GM23338 (cell line): Measurements from ENCODE around the gene ARL2. TPM values are rescaled to one million over a fixed set of nuclear protein-coding genes. Genes with fewer than 3 reads are reported as not detected.
"Not testable (repeated sequence)": the region's sequence is repeated elsewhere in the genome, so short reads cannot be mapped to it uniquely, and the experiment has no call there.

Source experiments
- ATAC-seq: fragments of 200-7000 bp; cut with Tn5 transposase; 3 replicates; pipeline ENCODE4 v1.9.1; 2020
- DNase-seq: peaks from one replicate; pipeline ENCODE4 v3.0.0-alpha.2; 2015; ENCODE audit warnings: low spot score
- H2AFZ ChIP-seq: fragments of 200-600 bp; sonication (generic); 2 replicates; pipeline ENCODE4 v1.8.0; 2016; ENCODE audit warnings: antibody characterized with exemption, mild to moderate bottlenecking, moderate library complexity
- H3F3A ChIP-seq: fragments of 200-600 bp; sonication (generic); replicated peaks from 2 replicates; pipeline ENCODE4 v1.8.0; 2017; ENCODE audit warnings: antibody characterized with exemption, mixed run types, low read depth
- H3K27ac ChIP-seq: fragments of 200-600 bp; sonication (generic); 2 replicates; pipeline ENCODE4 v1.6.1; 2016; ENCODE audit warnings: low read depth
- H3K27me3 ChIP-seq: fragments of 200-600 bp; sonication (generic); 2 replicates; pipeline ENCODE4 v1.8.0; 2016; ENCODE audit warnings: mild to moderate bottlenecking, mixed run types, moderate library complexity; ENCODE audit not compliant: insufficient read depth
- H3K36me3 ChIP-seq: fragments of 200-600 bp; sonication (generic); 2 replicates; pipeline ENCODE4 v1.8.0; 2016; ENCODE audit warnings: mild to moderate bottlenecking; ENCODE audit not compliant: insufficient read depth
- H3K4me1 ChIP-seq: fragments of 200-600 bp; sonication (generic); 2 replicates; pipeline ENCODE4 v1.8.0; 2016; ENCODE audit warnings: mild to moderate bottlenecking, moderate library complexity; ENCODE audit not compliant: insufficient read depth
- H3K4me2 ChIP-seq: fragments of 200-600 bp; sonication (generic); 2 replicates; pipeline ENCODE4 v1.7.1; 2017; ENCODE audit warnings: mixed run types
- H3K4me3 ChIP-seq: fragments of 200-600 bp; sonication (generic); 2 replicates; pipeline ENCODE4 v1.6.1; 2016; ENCODE audit warnings: mixed run types
- H3K79me2 ChIP-seq: fragments of 200-600 bp; sonication (generic); replicated peaks from 2 replicates; pipeline ENCODE4 v1.8.0; 2017; ENCODE audit warnings: mild to moderate bottlenecking; ENCODE audit not compliant: insufficient read depth
- H3K9me2 ChIP-seq: fragments of 200-600 bp; sonication (generic); 2 replicates; pipeline ENCODE4 v1.8.0; 2017; ENCODE audit not compliant: insufficient read depth
- H4K20me1 ChIP-seq: fragments of 200-600 bp; sonication (generic); replicated peaks from 2 replicates; pipeline ENCODE4 v1.8.0; 2017; ENCODE audit warnings: mild to moderate bottlenecking; ENCODE audit not compliant: insufficient read depth
- H3K27ac Mint-ChIP-seq: 2 replicates; pipeline ENCODE4 v1.8.0; 2020; ENCODE audit warnings: inconsistent platforms, mild to moderate bottlenecking, moderate library complexity, mixed read lengths
- H3K27me3 Mint-ChIP-seq: 3 replicates; pipeline ENCODE4 v1.8.0; 2022; ENCODE audit warnings: low read depth, mild to moderate bottlenecking, moderate library complexity, mixed read lengths, inconsistent platforms; ENCODE audit not compliant: insufficient read depth, poor library complexity
- H3K36me3 Mint-ChIP-seq: 3 replicates; pipeline ENCODE4 v1.8.0; 2021; ENCODE audit warnings: low read depth, mild to moderate bottlenecking, inconsistent platforms, moderate library complexity, mixed read lengths
- H3K4me1 Mint-ChIP-seq: 3 replicates; pipeline ENCODE4 v1.8.0; 2020; ENCODE audit warnings: mild to moderate bottlenecking, inconsistent platforms, mixed read lengths
- H3K4me3 Mint-ChIP-seq: 3 replicates; pipeline ENCODE4 v1.8.0; 2021; ENCODE audit warnings: moderate library complexity, mild to moderate bottlenecking, inconsistent platforms, mixed read lengths
- H3K9me3 Mint-ChIP-seq: 3 replicates; pipeline ENCODE4 v1.8.0; 2020; ENCODE audit warnings: moderate library complexity, mild to moderate bottlenecking, inconsistent platforms, mixed read lengths
- EZH2phosphoT487 ChIP-seq: fragments of 200-600 bp; sonication (generic); IDR thresholded peaks from one replicate; pipeline ENCODE4 v1.8.1; 2018; ENCODE audit warnings: antibody characterized with exemption; ENCODE audit not compliant: unreplicated experiment
- POLR2AphosphoS5 ChIP-seq: IDR thresholded peaks from 2 replicates; pipeline ENCODE4 v1.6.1; 2016; ENCODE audit warnings: antibody characterized with exemption, low read depth
- STAT1 ChIP-seq: IDR thresholded peaks from one replicate; pipeline ENCODE4 v1.6.1; 2016; ENCODE audit warnings: antibody characterized with exemption; ENCODE audit not compliant: unreplicated experiment
- ZNF114 ChIP-seq: fragments of 250-450 bp; sonication (Bioruptor Pico); IDR thresholded peaks from 2 replicates; pipeline ENCODE4 v1.5.0; 2020; ENCODE audit warnings: mild to moderate bottlenecking, moderate library complexity
- polyA plus RNA-seq: library from polyadenylated mRNA; unstranded; fragments of >200 nt; fragmentation: Nextera tagmentation; extraction: Ambion mirVana; gene quantifications from 2 replicates; pipeline ENCODE4 v1.2.1, GENCODE V29; 2016
- total RNA-seq: library from RNA; depleted of rRNA; stranded (reverse); fragments of >200 nt; shearing (Covaris generic); gene quantifications from 2 replicates; pipeline ENCODE4 v1.2.3, GENCODE V29; 2014
- TF ChIP-seq, protein P1 (sequence below), 2 experiments: fragments of 200-600 bp in 1 of 2; sonication (generic) in 1 of 2; conservative IDR thresholded peaks; 2 replicates each; pipeline versions ENCODE4 v1.5.1 to v1.6.1; 2016 to 2017; ENCODE audit warnings: antibody characterized with exemption in 2 of 2, low read depth in 2 of 2, mild to moderate bottlenecking in 2 of 2, moderate library complexity in 1 of 2
- TF ChIP-seq, protein P2 (sequence below): IDR thresholded peaks from one replicate; pipeline ENCODE4 v1.6.1; 2018; ENCODE audit warnings: antibody characterized with exemption; ENCODE audit not compliant: unreplicated experiment
- TF ChIP-seq, protein P3 (sequence below): IDR thresholded peaks from 2 replicates; pipeline ENCODE4 v1.6.1; 2016; ENCODE audit warnings: antibody characterized with exemption

Gene ARL2
- total and polyA plus RNA-seq, 2 experiments from 2014 or later = 193 to 236 TPM

DNA sequence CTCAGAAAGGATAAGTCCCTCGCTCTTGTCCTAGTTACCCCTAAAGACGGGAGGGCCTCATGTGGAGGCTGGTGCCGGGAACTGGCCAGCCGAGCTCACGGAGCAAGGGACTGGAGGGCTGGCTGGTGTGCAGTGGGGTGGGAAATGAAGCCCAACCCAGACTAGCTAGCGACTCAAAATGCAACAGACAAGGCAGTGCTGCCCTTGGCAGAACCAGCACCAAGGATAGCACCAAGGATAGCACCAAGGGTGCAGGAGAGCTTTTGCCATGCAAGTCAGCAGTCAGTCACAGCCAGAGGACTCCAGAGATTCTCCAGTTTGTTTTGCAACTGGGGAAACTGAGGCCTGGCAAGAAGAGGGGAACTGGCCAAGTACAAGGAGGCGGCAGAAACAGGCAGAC, 10.7 kb upstream of the ARL2 start:
- Mint-ChIP-seq H3K4me3 (no peak overlapping the region), H3K27me3 (peaks cover 6% of the 10 kb centered on the region), H3K9me3 (no peaks in the 10 kb centered on the region), H3K27ac (no peak overlapping the region), H3K4me1 (peaks cover under 1% of the 10 kb centered on the region; the same call in 1 of the 3 replicates), H3K36me3 (no peaks in the 10 kb centered on the region)
- H3K27ac ChIP-seq = no peak overlapping the region
- no peaks in the 10 kb centered on the region for H3K27me3 ChIP-seq
- H3F3A ChIP-seq = no peaks in the 10 kb centered on the region
- no peaks in the 10 kb centered on the region for H3K9me2 ChIP-seq
- H4K20me1 ChIP-seq = no peaks in the 10 kb centered on the region
- H3K4me1 ChIP-seq = no peaks in the 10 kb centered on the region
- TF ChIP-seq, protein P1, sequence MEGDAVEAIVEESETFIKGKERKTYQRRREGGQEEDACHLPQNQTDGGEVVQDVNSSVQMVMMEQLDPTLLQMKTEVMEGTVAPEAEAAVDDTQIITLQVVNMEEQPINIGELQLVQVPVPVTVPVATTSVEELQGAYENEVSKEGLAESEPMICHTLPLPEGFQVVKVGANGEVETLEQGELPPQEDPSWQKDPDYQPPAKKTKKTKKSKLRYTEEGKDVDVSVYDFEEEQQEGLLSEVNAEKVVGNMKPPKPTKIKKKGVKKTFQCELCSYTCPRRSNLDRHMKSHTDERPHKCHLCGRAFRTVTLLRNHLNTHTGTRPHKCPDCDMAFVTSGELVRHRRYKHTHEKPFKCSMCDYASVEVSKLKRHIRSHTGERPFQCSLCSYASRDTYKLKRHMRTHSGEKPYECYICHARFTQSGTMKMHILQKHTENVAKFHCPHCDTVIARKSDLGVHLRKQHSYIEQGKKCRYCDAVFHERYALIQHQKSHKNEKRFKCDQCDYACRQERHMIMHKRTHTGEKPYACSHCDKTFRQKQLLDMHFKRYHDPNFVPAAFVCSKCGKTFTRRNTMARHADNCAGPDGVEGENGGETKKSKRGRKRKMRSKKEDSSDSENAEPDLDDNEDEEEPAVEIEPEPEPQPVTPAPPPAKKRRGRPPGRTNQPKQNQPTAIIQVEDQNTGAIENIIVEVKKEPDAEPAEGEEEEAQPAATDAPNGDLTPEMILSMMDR (conservative IDR thresholded peaks at IDR 0.05; ENCODE audit: low read depth in 2 of 2) = no peak
- TF ChIP-seq, protein P2, sequence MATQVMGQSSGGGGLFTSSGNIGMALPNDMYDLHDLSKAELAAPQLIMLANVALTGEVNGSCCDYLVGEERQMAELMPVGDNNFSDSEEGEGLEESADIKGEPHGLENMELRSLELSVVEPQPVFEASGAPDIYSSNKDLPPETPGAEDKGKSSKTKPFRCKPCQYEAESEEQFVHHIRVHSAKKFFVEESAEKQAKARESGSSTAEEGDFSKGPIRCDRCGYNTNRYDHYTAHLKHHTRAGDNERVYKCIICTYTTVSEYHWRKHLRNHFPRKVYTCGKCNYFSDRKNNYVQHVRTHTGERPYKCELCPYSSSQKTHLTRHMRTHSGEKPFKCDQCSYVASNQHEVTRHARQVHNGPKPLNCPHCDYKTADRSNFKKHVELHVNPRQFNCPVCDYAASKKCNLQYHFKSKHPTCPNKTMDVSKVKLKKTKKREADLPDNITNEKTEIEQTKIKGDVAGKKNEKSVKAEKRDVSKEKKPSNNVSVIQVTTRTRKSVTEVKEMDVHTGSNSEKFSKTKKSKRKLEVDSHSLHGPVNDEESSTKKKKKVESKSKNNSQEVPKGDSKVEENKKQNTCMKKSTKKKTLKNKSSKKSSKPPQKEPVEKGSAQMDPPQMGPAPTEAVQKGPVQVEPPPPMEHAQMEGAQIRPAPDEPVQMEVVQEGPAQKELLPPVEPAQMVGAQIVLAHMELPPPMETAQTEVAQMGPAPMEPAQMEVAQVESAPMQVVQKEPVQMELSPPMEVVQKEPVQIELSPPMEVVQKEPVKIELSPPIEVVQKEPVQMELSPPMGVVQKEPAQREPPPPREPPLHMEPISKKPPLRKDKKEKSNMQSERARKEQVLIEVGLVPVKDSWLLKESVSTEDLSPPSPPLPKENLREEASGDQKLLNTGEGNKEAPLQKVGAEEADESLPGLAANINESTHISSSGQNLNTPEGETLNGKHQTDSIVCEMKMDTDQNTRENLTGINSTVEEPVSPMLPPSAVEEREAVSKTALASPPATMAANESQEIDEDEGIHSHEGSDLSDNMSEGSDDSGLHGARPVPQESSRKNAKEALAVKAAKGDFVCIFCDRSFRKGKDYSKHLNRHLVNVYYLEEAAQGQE = peak; percentile 74
- TF ChIP-seq POLR2AphosphoS5 (no peak), EZH2phosphoT487 (no peak)
- H3K4me3 ChIP-seq = no peak overlapping the region
- H3K4me2 ChIP-seq = no peak overlapping the region
- DNase-seq (no peak), ATAC-seq (peak; percentile 85)
- no peaks in the 10 kb centered on the region for H3K79me2 ChIP-seq
- H2AFZ ChIP-seq = no peak overlapping the region
- no peaks in the 10 kb centered on the region for H3K36me3 ChIP-seq

DNA sequence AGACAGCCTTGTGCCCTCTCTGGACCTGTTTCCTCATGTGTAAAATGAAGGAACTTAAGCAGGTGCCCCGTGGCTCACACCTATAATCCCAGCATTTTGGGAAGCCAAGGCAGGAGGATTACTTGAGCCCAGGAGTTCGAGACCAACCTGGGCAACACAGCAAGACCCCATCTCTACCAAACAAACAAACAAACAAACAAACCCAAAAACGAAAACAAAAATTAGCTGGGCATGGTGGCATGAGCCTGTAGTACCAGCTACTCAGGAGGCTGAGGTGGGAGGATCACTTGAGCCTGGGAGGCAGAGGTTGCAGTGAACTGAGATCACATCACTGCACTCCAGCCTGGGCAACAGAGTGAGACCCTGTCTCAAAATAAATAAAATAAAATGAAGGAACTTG, 10.0 kb upstream of the ARL2 start:
- not testable (repeated sequence) for H3K9me2 ChIP-seq, H3K27me3 ChIP-seq, H3K4me2 ChIP-seq, H2AFZ ChIP-seq, H4K20me1 ChIP-seq, H3F3A ChIP-seq, H3K9me3 Mint-ChIP-seq, H3K27ac Mint-ChIP-seq, H3K27me3 Mint-ChIP-seq, DNase-seq, H3K27ac ChIP-seq, H3K4me1 ChIP-seq, H3K4me3 Mint-ChIP-seq, H3K4me1 Mint-ChIP-seq, ATAC-seq, H3K36me3 ChIP-seq, H3K79me2 ChIP-seq, H3K4me3 ChIP-seq, H3K36me3 Mint-ChIP-seq

DNA sequence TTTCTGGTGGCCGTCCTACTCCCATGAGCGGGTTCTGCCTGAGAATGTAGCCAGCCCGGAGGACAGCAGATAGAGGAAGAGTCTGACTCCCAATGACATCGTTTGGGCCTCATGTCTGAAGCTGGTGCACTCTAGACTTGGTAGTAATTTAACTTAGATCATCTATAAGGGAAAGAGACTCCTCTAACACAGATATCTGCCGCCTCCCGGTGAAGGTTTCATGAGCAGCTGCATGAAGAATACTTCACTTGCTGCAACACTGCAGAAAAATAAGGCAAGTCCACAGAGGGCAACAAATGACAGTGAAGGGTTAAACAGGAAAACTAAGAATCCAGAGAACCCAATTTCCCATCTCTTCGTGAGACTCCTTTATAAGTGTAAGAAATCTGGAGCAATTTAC, 5.9 kb upstream of the ARL2 start:
- peaks cover 11% of the 10 kb centered on the region for H3K27me3 Mint-ChIP-seq
- Histone ChIP-seq H4K20me1 (no peaks in the 10 kb centered on the region), H3K4me2 (no peak overlapping the region), H3K4me1 (no peaks in the 10 kb centered on the region), H2AFZ (no peak overlapping the region), H3K36me3 (no peaks in the 10 kb centered on the region), H3K9me2 (no peaks in the 10 kb centered on the region), H3K27me3 (no peaks in the 10 kb centered on the region), H3F3A (no peaks in the 10 kb centered on the region), H3K27ac (no peak overlapping the region), H3K79me2 (no peaks in the 10 kb centered on the region), H3K4me3 (no peak overlapping the region)
- no peak overlapping the region for H3K27ac Mint-ChIP-seq
- ATAC-seq (no peak), DNase-seq (no peak)
- no peaks in the 10 kb centered on the region for H3K9me3 Mint-ChIP-seq
- no peak overlapping the region for H3K4me3 Mint-ChIP-seq
- H3K4me1 Mint-ChIP-seq = peaks cover 3% of the 10 kb centered on the region; the same call in 2 of the 3 replicates
- H3K36me3 Mint-ChIP-seq = no peaks in the 10 kb centered on the region
- TF ChIP-seq, protein P3, sequence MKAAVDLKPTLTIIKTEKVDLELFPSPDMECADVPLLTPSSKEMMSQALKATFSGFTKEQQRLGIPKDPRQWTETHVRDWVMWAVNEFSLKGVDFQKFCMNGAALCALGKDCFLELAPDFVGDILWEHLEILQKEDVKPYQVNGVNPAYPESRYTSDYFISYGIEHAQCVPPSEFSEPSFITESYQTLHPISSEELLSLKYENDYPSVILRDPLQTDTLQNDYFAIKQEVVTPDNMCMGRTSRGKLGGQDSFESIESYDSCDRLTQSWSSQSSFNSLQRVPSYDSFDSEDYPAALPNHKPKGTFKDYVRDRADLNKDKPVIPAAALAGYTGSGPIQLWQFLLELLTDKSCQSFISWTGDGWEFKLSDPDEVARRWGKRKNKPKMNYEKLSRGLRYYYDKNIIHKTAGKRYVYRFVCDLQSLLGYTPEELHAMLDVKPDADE = no peak
- TF ChIP-seq ZNF114 (CRISPR knock-in tag) = no peak
- no peak for TF ChIP-seq STAT1
